HG02763 (cell line): ENCODE measurements around the gene LAG3.
"Not testable (repeated sequence)": the region's sequence is repeated elsewhere in the genome, so short reads cannot be mapped to it uniquely, and the experiment has no call there.

Source experiments
- ATAC-seq: cut with Tn5 transposase; IDR thresholded peaks from one replicate; pipeline ENCODE4 v1.9.1; 2021; ENCODE audit warnings: mild to moderate bottlenecking, moderate library complexity; ENCODE audit not compliant: unreplicated experiment

Gene LAG3

DNA sequence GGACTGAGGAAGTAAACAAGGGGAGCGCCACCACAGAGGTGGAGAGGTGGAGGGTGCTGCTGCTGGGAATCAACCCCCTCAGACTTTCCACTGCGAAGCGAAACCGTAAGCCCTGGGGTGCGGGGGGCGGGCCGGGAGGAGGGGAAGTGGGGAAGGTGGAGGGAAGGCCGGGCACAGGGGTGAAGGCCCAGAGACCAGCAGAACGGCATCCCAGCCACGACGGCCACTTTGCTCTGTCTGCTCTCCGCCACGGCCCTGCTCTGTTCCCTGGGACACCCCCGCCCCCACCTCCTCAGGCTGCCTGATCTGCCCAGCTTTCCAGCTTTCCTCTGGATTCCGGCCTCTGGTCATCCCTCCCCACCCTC is at the start of gene LAG3:
Gene LAG3, plus strand, starts transcription at position 190 of the 365 bp plus-strand sequence. CDS start 333 bp downstream, outside the sequence.
- no peak for ATAC-seq

DNA sequence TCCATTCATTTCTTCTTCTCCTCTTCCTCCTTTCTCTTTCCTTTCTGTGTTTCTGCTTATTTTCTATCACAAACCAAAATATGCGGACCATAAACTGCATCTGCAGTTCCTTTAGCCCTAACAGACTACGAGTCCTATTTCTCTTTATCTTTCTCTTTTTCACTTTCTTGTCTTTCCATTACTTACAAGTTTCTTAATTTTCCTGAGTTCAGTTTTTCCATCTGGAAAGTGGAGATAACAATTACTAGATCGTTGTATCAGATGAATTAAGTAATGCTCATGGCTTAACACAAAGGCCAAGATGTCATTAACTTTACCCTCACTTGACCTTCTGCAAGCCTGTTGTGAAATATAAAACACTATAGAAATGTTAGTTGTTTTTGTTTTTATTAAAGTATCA is 49.5 kb upstream of the LAG3 start:
- ATAC-seq = no peak

DNA sequence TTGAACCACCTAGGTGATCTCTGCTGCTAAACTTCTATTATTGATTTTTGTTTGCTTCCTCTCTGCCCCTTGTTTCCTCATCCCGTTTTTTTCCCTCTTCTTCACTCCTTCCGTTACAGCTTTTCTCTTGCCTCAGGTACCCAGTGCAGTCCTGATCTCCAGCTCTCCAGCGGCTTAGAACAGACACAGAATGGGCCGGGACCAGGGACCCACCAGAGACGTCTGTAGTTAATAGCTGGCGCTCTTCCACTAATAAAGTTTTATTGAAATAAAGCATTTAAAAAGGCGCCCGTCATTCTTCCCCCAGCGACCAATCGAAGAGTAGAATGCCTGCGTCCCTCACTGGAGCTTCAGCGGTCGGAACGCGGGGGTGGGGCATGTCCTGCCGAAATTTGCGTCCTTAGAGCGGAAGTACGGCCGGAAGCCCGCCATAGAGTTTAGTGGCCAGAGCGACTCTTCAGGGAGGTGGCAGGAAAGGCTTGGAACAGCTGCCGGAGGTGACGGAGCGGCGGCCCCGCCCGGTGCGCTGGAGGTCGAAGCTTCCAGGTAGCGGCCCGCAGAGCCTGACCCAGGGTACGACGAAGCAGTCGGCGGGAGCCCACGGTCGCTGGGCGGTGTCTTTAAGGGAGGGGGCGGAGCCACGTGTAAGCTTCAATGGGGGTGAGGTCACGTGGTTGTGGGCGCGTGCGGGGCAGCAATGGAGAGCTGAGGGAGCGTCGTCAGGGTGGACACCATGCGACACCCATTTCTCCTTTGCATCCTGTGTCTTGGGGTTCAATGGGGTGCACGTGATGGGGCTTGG is 48.5 kb upstream of the LAG3 start, which contains the start of gene COPS7A:
Gene COPS7A, plus strand, starts transcription at position 440 of the 802 bp plus-strand sequence. CDS start 611 bp downstream, outside the sequence.
- ATAC-seq = peak; percentile 95

DNA sequence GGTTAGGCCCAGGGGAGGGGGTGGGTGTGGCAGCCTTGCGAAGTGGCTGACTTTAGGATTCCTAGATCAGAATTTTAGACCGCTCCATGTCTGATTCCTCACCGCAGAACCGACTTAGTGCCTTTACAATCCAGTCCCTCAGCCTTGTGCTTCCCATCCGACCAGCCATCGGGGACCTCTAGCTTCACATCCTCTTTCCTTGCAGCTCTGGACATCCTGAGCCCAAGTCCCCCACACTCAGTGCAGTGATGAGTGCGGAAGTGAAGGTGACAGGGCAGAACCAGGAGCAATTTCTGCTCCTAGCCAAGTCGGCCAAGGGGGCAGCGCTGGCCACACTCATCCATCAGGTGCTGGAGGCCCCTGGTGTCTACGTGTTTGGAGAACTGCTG is 47.9 kb upstream of the LAG3 start:
- peak; percentile 5 for ATAC-seq

DNA sequence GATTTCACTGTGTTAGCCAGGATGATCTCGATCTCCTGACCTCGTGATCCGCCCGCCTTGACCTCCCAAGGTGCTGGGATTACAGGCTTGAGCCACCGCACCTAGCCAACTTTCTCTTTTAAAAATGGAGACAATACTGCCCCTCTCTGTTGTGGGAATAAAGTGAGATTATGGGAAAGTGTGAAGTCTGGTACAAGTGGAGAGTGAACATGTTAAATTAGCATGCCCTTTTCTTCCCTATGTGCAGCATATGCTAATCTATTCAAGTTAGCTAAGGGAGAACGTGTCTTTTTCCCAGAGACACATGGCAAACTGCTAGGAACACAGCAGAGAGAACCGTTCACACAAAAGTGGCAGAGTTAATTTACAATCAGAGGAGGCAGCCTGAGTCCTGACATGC is 47.0 kb upstream of the LAG3 start:
- no peak for ATAC-seq

DNA sequence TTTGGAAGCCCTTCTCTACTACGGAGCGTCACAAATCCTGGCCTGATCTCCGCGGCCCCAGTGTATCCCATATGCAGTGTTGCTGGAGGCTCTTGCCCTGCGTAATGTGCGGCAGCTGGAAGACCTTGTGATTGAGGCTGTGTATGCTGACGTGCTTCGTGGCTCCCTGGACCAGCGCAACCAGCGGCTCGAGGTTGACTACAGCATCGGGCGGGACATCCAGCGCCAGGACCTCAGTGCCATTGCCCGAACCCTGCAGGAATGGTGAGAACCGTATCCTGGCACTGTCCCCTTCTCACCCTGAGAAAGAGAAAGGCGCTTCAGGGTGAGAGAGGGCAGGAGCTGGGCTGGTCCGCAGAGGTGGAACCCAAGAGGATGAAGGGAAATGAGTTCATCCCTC is 43.1 kb upstream of the LAG3 start:
- no peak for ATAC-seq

DNA sequence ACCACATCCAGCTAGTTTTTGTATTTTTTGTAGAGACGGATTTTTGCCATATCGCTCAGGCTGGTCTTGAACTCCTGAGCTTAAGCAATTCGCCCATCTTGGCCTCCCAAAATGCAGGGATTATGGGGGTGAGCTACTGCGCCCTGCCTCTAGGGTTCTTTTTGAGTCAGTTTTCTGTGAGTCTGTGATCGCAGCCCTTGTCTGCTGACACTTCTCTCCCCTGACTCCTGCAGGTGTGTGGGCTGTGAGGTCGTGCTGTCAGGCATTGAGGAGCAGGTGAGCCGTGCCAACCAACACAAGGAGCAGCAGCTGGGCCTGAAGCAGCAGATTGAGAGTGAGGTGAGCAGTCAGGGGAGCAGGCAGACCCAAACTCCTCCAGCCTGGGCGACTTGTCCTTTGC is 42.2 kb upstream of the LAG3 start:
- ATAC-seq = no peak

DNA sequence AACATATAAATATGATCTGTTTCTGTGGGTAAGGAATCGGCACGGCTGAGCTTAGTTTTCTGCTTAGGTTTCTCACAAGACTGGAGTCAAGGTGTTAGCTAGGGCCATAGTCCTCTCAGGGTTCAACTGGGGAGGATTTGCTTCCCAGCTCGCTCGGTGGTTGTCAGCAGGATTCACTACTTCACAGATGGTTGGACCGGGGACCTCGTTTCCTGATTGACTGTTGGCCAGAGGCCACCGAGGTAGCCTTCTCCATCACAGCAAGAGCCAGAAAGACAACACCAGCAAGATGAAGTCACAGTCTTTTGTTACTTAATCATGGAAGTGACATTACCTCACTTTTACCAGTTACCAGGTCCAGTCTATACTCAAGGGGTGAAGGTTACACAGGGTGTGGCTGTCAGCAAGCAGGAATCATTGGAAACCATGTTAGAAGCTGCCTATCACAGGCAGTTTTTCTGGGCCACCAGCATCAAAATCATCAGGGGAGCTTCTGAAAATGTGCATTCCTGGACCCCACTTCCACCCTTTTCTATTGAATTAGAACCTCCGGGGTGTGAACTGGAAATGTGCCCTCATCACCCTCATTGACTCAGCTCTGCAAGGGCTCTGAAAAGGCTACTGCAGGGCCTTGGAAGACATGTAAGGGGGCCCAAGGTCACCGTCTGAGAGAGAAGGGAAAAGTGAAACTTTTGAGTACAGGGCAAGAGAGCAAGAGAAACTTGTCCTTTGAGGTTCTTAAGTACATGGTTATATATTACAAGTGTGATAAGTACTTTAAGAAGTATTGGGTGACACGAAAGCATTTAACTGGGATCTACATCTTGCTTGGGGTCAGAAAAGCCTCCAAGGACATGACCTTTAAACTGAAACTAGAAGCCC is 37.6 kb upstream of the LAG3 start:
- ATAC-seq = no peak

DNA sequence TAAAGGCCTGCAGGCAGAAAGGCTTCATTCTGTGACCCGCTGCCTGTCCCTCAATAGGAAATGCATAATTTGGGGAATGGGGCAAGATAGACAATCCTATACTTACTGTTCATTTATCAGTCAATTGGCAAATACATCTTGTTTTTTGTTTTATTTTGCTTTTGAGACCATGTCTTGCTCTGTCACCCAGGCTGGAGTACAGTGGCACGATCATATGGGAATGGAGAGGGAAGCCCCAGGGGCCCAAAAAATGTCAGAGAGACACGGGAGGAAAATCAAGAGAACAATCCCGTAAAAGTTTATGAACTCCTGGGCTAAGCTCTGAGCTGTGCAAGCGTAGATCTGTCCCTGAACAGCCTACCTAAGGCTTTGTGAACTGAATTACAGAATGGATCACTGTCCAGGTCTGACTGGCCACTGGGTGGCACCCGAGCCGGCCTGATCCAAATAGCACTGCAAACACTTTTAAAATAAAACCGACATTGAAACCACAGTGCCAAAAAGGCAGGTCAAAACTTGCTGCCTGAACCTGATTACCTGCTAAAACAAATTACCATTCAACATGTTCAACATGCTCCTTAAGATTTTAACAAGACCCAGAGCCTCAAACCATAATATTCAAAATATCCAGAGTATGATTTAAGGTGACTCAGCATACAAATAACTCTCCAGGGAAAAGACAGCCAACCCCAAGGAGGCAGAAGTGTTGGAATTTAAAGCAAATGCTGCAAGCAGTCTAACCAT is 36.7 kb upstream of the LAG3 start:
- no peak for ATAC-seq

DNA sequence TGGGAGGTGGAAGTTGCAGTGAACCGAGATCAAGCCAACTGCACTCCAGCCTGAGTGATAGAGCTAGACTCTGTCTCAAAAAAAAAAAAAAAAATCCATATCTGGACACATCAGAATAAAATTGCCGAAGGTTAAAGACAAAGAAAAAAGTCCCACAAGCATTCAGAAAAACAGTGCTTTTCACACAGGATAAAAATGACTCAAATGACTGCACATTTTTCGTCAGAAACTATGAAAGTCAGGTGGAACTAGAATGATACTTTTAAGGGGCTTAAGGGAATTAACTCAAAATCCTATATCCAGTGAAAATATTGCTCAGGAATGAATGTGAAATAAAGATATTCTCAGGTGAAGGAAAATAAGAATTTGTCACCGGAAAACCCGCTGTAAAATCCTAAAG is 35.6 kb upstream of the LAG3 start:
- ATAC-seq = no peak

DNA sequence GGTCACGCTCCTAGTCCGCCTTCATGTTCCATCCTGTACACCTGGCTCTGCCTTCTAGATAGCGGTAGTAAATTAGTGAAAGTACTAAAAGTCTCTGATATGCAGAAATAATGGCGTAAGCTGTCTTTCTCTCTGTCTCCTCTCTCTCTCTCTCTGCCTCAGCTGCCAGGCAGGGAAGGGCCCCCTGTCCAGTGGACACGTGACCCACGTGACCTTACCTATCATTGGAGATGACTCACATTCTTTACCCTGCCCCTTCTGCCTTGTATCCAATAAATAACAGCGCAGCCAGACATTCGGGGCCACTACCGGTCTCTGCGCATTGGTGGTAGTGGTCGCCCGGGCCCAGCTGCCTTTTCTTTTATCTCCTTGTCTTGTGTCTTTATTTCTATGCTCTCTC is 30.2 kb upstream of the LAG3 start:
- not testable (repeated sequence) for ATAC-seq

DNA sequence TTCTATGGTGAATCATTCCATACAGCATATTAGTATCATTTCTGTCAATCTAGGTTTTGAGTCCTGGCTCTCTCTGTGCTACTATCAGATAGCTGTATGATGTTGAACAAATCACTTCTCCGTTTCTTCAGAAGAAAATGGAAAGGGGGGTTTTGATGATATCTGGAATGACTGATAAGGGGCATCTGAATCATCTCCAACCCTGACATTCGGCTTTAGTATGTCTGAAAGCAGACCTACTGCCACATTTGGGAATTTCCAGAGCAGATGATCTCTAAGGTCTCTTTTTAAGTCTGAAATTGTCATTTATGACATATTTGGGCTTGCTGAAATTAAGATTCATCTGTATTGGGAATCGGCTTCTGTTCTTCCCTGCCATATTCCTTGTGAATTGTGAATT is 29.5 kb upstream of the LAG3 start:
- no peak for ATAC-seq

DNA sequence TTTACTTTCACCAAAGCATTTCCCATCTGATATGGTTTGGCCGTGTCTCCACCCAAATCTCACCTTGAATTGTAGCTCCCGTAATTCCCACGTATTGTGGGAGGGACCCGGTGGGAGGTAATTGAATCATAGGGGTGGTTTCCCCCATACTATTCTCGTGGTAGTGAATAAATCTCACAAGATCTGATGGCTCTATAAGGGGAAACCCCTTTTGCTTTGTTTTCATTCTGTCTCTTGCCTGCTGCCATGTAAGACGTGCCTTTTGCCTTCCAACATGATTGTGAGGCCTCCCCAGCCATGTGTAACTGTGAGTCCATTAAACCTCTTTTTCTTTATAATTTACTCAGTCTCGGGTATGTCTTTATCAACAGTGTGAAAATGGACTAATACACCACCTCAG is 29.0 kb upstream of the LAG3 start:
- ATAC-seq = not testable (repeated sequence)

DNA sequence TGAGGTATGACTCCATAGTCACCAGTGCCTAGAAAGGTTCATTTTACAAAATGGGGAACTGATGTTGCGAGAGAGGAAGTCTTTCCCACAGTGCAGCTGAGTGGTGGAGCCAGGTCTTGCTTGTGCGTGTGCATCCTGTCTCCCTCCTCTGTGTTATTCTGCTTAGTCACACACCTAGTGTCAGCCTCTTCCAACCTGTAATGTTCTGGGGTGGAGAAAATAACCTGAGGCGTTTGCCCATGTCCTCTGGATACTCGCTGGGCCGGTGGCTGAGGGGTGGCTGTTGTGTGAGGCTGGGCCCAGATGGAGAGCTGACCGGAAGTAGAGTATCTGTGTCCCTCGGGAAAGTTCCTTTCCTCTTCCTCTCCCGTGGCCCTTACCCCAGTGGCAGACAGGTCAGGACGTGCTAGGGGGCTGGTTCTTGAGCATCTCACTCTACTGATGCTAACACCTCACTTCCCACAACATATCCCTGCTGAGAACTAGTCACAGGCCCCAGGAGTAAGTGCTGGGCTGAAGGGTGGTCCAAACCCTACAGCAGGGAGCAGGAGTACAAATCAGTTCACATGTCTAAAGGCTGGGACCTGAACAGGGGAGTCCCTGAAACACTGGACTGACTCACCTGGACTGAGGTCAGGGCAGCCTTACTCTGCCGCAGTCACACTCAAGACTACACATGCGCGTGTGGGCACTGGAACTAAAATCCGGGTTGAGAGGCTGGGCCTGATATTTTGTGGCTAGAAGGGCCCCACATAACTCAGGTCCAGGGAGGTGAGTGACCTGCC is 26.4 kb upstream of the LAG3 start:
- ATAC-seq = no peak

DNA sequence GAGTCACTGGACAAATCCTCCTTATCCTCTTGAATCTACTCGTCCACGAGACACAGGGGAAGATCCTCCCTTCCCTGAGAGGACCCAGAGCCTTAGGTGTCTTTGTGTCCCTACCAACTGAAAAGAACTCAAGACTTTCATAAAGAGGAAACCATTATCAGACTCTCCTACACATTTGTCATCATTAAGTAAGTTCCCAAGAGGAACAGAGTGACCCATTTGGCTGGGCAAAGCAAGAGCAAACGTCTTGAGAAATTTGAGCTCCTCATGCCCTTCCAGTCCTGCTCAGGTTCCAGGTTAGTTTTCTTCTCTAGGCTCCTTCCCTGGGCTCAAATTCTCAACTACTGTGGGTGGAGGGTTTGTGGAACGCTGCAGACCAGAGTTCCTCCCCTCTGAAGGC is 25.1 kb upstream of the LAG3 start:
- ATAC-seq = no peak

DNA sequence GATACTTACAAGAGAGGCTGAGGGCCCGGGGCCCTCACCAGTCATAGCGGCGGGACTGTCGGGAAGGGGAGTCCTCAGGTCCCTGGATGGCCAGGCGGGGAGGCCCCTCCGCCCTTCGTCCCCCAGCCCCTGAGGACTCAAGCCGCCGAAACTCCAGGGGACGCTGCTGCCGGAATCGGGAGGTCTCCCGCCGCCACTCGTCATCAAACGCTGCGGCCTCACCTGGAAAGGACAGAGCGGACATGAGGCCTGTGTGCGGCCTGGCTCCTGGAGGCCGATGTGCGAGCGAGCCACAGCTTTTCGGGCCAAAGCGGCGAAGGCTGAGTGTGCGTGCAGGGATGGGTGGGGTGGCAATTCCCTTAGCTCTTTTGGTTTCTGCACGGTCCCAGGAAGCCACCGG is 23.6 kb upstream of the LAG3 start:
- ATAC-seq = no peak

DNA sequence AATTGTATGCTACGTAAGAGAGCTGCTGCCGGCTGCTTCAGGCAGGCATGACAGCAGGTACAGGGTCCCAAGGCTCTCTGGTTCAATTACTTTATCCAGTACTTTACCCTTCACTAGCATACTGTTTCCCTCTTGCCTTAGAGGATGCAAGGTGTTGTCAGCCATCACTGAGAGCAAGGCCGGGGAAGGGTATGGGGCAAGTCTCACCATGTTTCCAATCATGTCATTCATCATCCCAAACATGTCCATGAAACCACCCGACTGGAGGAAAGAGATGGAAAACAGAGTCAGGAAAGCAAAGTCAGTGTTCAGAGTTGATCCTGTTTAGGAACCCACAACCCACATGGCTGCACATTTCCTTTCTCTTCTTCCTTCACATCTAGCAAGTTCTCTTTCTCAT is 21.8 kb upstream of the LAG3 start:
- ATAC-seq = no peak

DNA sequence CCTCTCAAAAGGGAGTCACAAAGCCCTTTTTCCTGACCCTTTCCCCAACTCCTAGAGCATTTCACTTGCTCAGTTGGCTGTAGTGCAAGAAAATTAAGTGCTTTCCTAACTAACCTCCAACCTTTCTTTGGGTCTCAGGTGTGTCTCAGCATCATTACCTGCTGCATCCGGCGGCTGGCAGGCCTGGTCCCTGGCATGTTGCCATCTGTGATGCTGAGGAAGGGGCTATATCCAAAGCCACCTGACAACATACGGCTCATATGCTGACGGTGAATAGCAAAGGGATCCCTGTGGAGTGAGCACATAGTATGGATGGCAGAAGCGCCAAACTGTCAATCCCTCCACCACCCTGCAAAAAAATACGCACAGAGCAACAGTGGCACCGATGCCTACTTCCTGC is 20.6 kb upstream of the LAG3 start:
- no peak for ATAC-seq

DNA sequence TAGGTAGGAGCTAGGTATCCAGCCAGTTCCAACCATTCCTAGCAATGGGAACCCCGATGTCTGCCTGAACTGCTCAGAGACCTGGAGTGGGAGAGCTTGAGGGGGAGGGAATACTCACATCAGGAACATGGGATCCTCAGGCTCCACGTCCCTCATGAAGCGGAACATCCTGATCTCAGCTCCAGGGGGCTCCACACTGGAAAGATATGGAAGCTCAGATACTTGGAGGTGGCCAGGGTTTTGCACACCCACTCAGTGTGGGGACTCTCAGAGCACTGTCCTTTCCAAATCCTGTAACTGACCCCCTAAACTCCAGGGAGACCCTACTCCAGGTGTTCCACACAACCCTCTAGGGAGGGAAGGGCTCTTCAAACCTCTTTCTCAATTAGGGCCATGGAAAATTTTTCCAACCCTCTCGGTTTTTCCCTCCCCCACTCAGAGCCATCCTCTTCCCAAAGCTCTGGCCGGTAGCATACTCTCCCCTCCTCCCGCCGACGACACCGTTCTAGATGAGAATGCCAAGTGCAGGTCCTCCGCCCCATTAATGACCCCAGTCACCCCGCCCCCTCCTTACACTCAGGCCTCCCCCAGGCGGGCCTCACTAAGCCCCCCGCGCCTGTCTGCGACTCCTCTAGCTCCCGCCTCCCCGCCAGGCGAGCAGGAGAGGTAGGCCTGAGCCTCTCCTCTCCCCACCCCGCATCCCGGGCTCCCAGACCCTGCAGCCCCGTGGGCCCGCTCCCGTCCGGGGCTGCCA is 20.0 kb upstream of the LAG3 start:
- no peak for ATAC-seq
